ENCODE measurements around the gene PMM2.
"Not testable (repeated sequence)": the region's sequence is repeated elsewhere in the genome, so short reads cannot be mapped to it uniquely, and the experiment has no call there.

Gene PMM2

GRCh38 chr16:8797364-8798173, at the start of gene PMM2, which contains the start of gene TMEM186:
Gene PMM2, plus strand, starts transcription at chr16:8797839. Its CDS starts 44 bp downstream, at chr16:8797883.
Gene TMEM186, minus strand, starts transcription at chr16:8797639. Its CDS starts 25 bp downstream, at chr16:8797614.
- TF ChIP-seq, protein P1, sequence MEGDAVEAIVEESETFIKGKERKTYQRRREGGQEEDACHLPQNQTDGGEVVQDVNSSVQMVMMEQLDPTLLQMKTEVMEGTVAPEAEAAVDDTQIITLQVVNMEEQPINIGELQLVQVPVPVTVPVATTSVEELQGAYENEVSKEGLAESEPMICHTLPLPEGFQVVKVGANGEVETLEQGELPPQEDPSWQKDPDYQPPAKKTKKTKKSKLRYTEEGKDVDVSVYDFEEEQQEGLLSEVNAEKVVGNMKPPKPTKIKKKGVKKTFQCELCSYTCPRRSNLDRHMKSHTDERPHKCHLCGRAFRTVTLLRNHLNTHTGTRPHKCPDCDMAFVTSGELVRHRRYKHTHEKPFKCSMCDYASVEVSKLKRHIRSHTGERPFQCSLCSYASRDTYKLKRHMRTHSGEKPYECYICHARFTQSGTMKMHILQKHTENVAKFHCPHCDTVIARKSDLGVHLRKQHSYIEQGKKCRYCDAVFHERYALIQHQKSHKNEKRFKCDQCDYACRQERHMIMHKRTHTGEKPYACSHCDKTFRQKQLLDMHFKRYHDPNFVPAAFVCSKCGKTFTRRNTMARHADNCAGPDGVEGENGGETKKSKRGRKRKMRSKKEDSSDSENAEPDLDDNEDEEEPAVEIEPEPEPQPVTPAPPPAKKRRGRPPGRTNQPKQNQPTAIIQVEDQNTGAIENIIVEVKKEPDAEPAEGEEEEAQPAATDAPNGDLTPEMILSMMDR (conservative IDR thresholded peaks at IDR 0.05; ENCODE audit: low read depth, low read length) = no peak
- peak within 1 kb of the TSS; percentile 91 for H3K4me3 ChIP-seq (ENCODE audit: low read depth, low read length)
- DNase-seq (ENCODE audit: low read depth) = peak; percentile 97

- DNase-seq (ENCODE audit: low read depth); H3K4me3 ChIP-seq (ENCODE audit: low read depth, low read length): not testable (repeated sequence)
These were observed 48.7 kb upstream of the PMM2 start for GRCh38 chr16:8748944-8749343.

- TF ChIP-seq, protein P1 (conservative IDR thresholded peaks at IDR 0.05; ENCODE audit: low read depth, low read length) = no peak
- peak; percentile 75 for DNase-seq (ENCODE audit: low read depth)
- no peak overlapping the region for H3K4me3 ChIP-seq (ENCODE audit: low read depth, low read length)
These were observed 45.9 kb upstream of the PMM2 start for GRCh38 chr16:8751481-8752311.

- DNase-seq (ENCODE audit: low read depth) = no peak
- TF ChIP-seq, protein P1 (conservative IDR thresholded peaks at IDR 0.05; ENCODE audit: low read depth, low read length) = no peak
These were observed 44.9 kb upstream of the PMM2 start for GRCh38 chr16:8752706-8753105.

DNA sequence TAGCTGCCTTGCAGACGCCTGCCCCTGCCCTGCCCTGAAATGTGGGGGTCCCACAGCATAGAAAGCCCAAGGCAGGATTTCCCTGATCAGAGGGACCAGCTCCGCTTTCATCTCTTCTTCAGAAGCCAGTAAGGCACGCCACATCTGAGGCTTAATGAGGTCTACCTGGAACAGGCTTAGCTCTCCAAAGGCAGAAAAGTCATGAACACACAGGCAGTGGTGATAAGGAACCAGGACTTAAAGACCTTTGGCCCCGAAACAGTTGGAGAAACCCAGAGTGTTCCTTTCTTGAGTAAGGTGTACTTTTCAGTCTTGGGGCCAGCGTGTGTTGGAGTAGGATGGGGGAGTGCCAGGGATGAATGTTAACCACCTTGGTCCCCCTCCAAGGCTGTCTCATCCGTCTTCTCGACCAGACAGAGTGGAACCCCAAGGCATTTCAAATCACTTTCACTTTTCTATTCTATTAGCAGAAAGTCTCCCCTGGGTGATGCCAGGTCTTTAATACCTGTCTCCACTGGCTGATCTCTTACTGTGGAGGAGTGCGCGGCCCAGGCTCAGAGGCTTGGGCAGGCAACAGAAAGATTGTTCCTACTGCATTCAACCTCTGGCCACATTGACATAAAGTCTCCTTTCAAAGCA, 44.1 kb upstream of the PMM2 start:
- DNase-seq (ENCODE audit: low read depth) = no peak
- TF ChIP-seq, protein P1 (conservative IDR thresholded peaks at IDR 0.05; ENCODE audit: low read depth, low read length) = no peak
- no peak overlapping the region for H3K4me3 ChIP-seq (ENCODE audit: low read depth, low read length)

More at GRCh38 chr16:8752706-8753105, 44.9 kb upstream of the PMM2 start:
- H3K4me3 ChIP-seq (ENCODE audit: low read depth, low read length) = no peak overlapping the region

DNA sequence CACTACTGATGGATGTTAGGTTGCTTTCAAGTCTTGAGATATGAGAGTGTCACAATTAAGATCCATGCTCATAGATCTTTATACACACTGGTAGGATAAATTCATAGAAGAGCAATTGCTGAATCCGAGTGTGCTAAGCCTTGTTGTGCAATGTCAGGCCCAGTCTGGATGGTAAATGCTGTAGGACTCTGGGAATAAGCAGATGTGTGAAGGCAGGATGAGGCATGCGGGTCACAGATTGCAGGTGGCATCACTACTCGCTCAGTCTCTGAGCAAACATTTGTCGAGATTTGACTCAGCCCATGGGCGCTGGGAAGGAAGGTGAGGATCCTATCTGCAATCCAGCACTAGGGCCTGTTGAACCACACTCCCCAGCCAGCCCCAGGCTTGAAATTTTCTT, 40.9 kb upstream of the PMM2 start:
- H3K4me3 ChIP-seq (ENCODE audit: low read depth, low read length) = no peak overlapping the region
- TF ChIP-seq, protein P1 (conservative IDR thresholded peaks at IDR 0.05; ENCODE audit: low read depth, low read length) = no peak
- DNase-seq (ENCODE audit: low read depth) = no peak

- TF ChIP-seq, protein P1 (conservative IDR thresholded peaks at IDR 0.05; ENCODE audit: low read depth, low read length) = no peak
- no peak for DNase-seq (ENCODE audit: low read depth)
- H3K4me3 ChIP-seq (ENCODE audit: low read depth, low read length) = no peak overlapping the region
These were observed 39.6 kb upstream of the PMM2 start for GRCh38 chr16:8758022-8758421.
